Ishikawa (cell line): ENCODE data around the gene NAV3.

Experiments used
- CEBPB ChIP-seq: IDR thresholded peaks from 2 replicates; pipeline ENCODE4 v1.6.1; 2012
- CREB1 ChIP-seq: IDR thresholded peaks from 2 replicates; pipeline ENCODE4 v1.6.1; 2012; ENCODE audit warnings: low read depth
- EGR1 ChIP-seq: IDR thresholded peaks from 2 replicates; pipeline ENCODE4 v1.6.1; 2012
- EP300 ChIP-seq: IDR thresholded peaks from 2 replicates; pipeline ENCODE4 v1.6.1; 2012; ENCODE audit warnings: borderline replicate concordance
- FOXM1 ChIP-seq: IDR thresholded peaks from 2 replicates; pipeline ENCODE4 v1.6.1; 2012; ENCODE audit warnings: low read depth, borderline replicate concordance
- MAX ChIP-seq: IDR thresholded peaks from 2 replicates; pipeline ENCODE4 v1.6.1; 2012
- NFIC ChIP-seq: IDR thresholded peaks from 2 replicates; pipeline ENCODE4 v1.6.1; 2012
- RAD21 ChIP-seq: IDR thresholded peaks from 2 replicates; pipeline ENCODE4 v1.6.1; 2012; ENCODE audit warnings: low read depth
- REST ChIP-seq: IDR thresholded peaks from 2 replicates; pipeline ENCODE4 v1.6.1; 2012; ENCODE audit warnings: low read depth, mild to moderate bottlenecking
- TAF1 ChIP-seq: IDR thresholded peaks from 2 replicates; pipeline ENCODE4 v1.6.1; 2012; ENCODE audit warnings: low read depth, mild to moderate bottlenecking
- TCF12 ChIP-seq: IDR thresholded peaks from 2 replicates; pipeline ENCODE4 v1.6.1; 2012; ENCODE audit warnings: low read depth
- TEAD4 ChIP-seq: IDR thresholded peaks from 2 replicates; pipeline ENCODE4 v1.6.1; 2012
- USF1 ChIP-seq: IDR thresholded peaks from 2 replicates; pipeline ENCODE4 v1.6.1; 2012
- YY1 ChIP-seq: IDR thresholded peaks from 2 replicates; pipeline ENCODE4 v1.6.1; 2012; ENCODE audit warnings: low read depth
- ZBTB7A ChIP-seq: IDR thresholded peaks from 2 replicates; pipeline ENCODE4 v1.6.1; 2012; ENCODE audit warnings: low read depth

Gene NAV3

GRCh38 chr12:77894556-77894955 lies 63.9 kb downstream of the NAV3 start:
- no peak for TF ChIP-seq EGR1
- no peak for TF ChIP-seq RAD21
- TF ChIP-seq NFIC = no peak
- no peak for TF ChIP-seq TEAD4

GRCh38 chr12:77895699-77896098 lies 65.0 kb downstream of the NAV3 start:
- TF ChIP-seq CEBPB = no peak
- TF ChIP-seq NFIC = no peak
- no peak for TF ChIP-seq USF1
- TF ChIP-seq MAX = no peak
- no peak for TF ChIP-seq ZBTB7A
- TF ChIP-seq REST = no peak
- TF ChIP-seq TCF12 = no peak
- TF ChIP-seq CREB1 = no peak
- TF ChIP-seq EP300 = no peak
- no peak for TF ChIP-seq YY1

GRCh38 chr12:77907936-77908335 lies 77.2 kb downstream of the NAV3 start:
- TF ChIP-seq ZBTB7A (no peak), NFIC (no peak), TEAD4 (no peak), EP300 (no peak), TAF1 (no peak)

GRCh38 chr12:77914081-77914488 lies 83.4 kb downstream of the NAV3 start:
- TF ChIP-seq FOXM1 (no peak), RAD21 (no peak), YY1 (no peak), USF1 (no peak), ZBTB7A (no peak), REST (no peak), TCF12 (no peak), MAX (no peak), TAF1 (no peak), EGR1 (no peak), TEAD4 (no peak), CEBPB (no peak), CREB1 (no peak)

GRCh38 chr12:77915071-77915600 lies 84.4 kb downstream of the NAV3 start:
- no peak for TF ChIP-seq NFIC
- TF ChIP-seq YY1 = no peak
- no peak for TF ChIP-seq MAX
- TF ChIP-seq CREB1 = no peak
- no peak for TF ChIP-seq USF1
- no peak for TF ChIP-seq FOXM1

GRCh38 chr12:77916276-77916675 lies 85.6 kb downstream of the NAV3 start:
- TF ChIP-seq REST (no peak), CREB1 (no peak), EP300 (no peak), RAD21 (no peak), FOXM1 (no peak), EGR1 (no peak), CEBPB (no peak), TCF12 (no peak), NFIC (no peak), TEAD4 (no peak), USF1 (no peak), MAX (no peak), TAF1 (no peak)
